ENCODE results near the gene MYH9. TPM values are rescaled to one million over a fixed set of nuclear protein-coding genes. Genes with fewer than 3 reads are reported as not detected.

Gene MYH9
- total and polyA plus RNA-seq, 2 experiments from 2014 or later: 140 to 188 TPM

DNA sequence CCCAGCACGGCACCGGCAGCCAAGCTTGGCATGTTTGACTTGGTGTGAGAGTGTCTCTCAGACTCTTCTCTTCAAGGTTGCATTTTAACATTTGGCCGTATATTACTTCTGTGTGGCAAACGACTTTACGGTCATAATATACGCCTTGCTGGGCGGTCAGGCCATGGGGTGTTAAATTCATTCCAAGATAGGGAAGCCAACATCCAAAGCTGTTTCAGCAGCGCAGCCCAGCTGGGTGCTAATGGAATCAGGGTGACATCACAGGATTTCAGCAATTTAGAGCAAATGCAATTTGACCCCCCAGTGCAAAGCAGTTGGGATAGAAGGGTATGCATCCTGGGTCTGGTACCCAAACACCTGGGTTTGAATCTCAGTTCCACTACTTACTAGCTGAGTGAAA lies 16.7 kb upstream of the MYH9 start:
- Histone ChIP-seq H3K36me3 (replicated peaks; ENCODE audit: insufficient read depth, low read depth) (no peaks in the 10 kb centered on the region), H3K4me3 (no peak overlapping the region), H2AFZ (no peak overlapping the region), H3K4me1 (ENCODE audit: insufficient read depth) (peaks cover under 1% of the 10 kb centered on the region), H3K79me2 (no peaks in the 10 kb centered on the region), H3K9me3 (ENCODE audit: low read depth) (no peaks in the 10 kb centered on the region), H3K9me2 (replicated peaks; ENCODE audit: insufficient read depth) (no peaks in the 10 kb centered on the region), H3K27ac (no peak overlapping the region), H4K20me1 (ENCODE audit: insufficient read depth, poor library complexity, severe bottlenecking) (no peaks in the 10 kb centered on the region), H3K27me3 (no peaks in the 10 kb centered on the region), H3K4me2 (no peak overlapping the region)
- no peak for DNase-seq (ENCODE audit: low spot score)
- 82% methylated on average over 8 of the region's 8 CpGs for WGBS (ENCODE audit: low lambda C conversion rate, missing lambda C conversion rate)
- TF ChIP-seq EZH2phosphoT487 (IDR thresholded peaks at IDR 0.05; ENCODE audit: low read depth, severe bottlenecking, unreplicated experiment) (no peak), EZH2 (IDR thresholded peaks at IDR 0.05; ENCODE audit: borderline replicate concordance) (no peak)
- TF ChIP-seq, protein P1, sequence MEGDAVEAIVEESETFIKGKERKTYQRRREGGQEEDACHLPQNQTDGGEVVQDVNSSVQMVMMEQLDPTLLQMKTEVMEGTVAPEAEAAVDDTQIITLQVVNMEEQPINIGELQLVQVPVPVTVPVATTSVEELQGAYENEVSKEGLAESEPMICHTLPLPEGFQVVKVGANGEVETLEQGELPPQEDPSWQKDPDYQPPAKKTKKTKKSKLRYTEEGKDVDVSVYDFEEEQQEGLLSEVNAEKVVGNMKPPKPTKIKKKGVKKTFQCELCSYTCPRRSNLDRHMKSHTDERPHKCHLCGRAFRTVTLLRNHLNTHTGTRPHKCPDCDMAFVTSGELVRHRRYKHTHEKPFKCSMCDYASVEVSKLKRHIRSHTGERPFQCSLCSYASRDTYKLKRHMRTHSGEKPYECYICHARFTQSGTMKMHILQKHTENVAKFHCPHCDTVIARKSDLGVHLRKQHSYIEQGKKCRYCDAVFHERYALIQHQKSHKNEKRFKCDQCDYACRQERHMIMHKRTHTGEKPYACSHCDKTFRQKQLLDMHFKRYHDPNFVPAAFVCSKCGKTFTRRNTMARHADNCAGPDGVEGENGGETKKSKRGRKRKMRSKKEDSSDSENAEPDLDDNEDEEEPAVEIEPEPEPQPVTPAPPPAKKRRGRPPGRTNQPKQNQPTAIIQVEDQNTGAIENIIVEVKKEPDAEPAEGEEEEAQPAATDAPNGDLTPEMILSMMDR (IDR thresholded peaks at IDR 0.05; ENCODE audit: poor library complexity): no peak

DNA sequence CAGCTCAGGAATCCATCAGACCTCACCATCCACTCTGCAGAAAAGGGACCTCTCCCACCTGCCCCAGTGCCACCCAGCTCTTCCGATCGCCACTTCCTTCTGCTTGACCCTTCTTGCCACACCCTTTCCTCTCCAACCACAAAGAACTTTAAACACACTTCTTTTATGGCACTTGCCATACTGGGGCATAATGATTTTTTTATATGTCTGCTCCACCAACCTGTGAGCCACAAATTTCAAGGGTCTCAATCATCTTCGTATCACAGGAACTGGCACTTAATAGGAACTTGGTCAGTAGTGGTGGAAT lies 11.7 kb upstream of the MYH9 start:
- TF ChIP-seq, protein P1 (IDR thresholded peaks at IDR 0.05; ENCODE audit: poor library complexity): no peak
- no peak for TF ChIP-seq EZH2 (IDR thresholded peaks at IDR 0.05; ENCODE audit: borderline replicate concordance)
- no peak for TF ChIP-seq EZH2phosphoT487 (IDR thresholded peaks at IDR 0.05; ENCODE audit: low read depth, severe bottlenecking, unreplicated experiment)
- H3K4me3 ChIP-seq: no peak overlapping the region
- H4K20me1 ChIP-seq (ENCODE audit: insufficient read depth, poor library complexity, severe bottlenecking): no peaks in the 10 kb centered on the region
- H3K4me2 ChIP-seq: no peak overlapping the region
- H3K9me3 ChIP-seq (ENCODE audit: low read depth): no peaks in the 10 kb centered on the region
- H3K36me3 ChIP-seq (replicated peaks; ENCODE audit: insufficient read depth, low read depth): no peaks in the 10 kb centered on the region
- DNase-seq (ENCODE audit: low spot score): no peak
- H3K4me1 ChIP-seq (ENCODE audit: insufficient read depth): peaks cover 29% of the 10 kb centered on the region
- peak overlapping the region; percentile 52 for H3K27ac ChIP-seq
- H3K27me3 ChIP-seq: no peaks in the 10 kb centered on the region
- 82% methylated on average over 3 of the region's 3 CpGs for WGBS (ENCODE audit: low lambda C conversion rate, missing lambda C conversion rate)
- H3K9me2 ChIP-seq (replicated peaks; ENCODE audit: insufficient read depth): no peaks in the 10 kb centered on the region
- H2AFZ ChIP-seq: no peak overlapping the region
- no peaks in the 10 kb centered on the region for H3K79me2 ChIP-seq

DNA sequence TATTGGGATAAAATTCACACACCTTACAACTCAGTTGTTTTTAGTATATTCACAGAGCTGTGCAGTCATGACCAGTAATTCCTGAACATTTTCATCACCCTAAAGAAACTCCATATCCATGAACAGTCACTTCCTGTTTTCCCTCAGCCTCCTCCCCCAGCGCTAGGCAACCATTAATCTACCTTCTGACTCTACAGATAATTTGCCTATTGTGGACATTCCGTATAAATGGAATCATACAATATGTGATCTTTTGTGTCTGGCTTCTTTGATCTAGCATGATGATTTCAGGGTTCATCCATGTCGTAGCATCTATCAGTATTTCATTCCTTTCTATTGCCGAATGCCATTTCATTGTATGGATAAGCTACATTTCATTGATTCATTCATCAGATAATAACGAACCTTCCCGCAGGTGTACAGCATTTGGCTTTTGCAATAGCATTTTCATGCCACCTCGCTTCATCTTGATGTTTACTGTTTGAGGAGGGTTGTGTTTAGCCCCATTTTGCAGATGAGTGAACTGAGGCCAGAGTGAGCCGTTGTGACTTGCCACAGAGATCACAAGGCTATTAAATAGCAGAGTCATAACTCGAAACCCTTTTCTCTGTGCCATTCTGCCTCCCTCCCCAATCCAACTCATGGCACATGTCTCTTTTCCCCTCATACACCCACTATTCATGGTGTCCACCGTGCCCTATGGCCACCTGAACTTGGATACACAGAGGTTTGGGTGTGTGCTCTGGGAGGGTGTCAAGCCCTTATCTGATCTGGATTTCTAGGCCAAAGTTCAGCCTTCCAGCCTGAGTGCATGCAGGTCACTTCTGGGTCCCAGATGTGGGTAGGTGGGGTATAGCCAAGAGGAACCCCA lies 11.1 kb upstream of the MYH9 start:
- DNase-seq (ENCODE audit: low spot score): no peak
- no peaks in the 10 kb centered on the region for H3K79me2 ChIP-seq
- H3K4me1 ChIP-seq (ENCODE audit: insufficient read depth): peaks cover 29% of the 10 kb centered on the region
- H4K20me1 ChIP-seq (ENCODE audit: insufficient read depth, poor library complexity, severe bottlenecking): no peaks in the 10 kb centered on the region
- no peak overlapping the region for H3K4me3 ChIP-seq
- no peaks in the 10 kb centered on the region for H3K36me3 ChIP-seq (replicated peaks; ENCODE audit: insufficient read depth, low read depth)
- no peaks in the 10 kb centered on the region for H3K27me3 ChIP-seq
- H3K9me2 ChIP-seq (replicated peaks; ENCODE audit: insufficient read depth): no peaks in the 10 kb centered on the region
- no peak overlapping the region for H3K4me2 ChIP-seq
- peak overlapping the region; percentile 52 for H3K27ac ChIP-seq
- H3K9me3 ChIP-seq (ENCODE audit: low read depth): no peaks in the 10 kb centered on the region
- no peak overlapping the region for H2AFZ ChIP-seq
- no peak for TF ChIP-seq EZH2 (IDR thresholded peaks at IDR 0.05; ENCODE audit: borderline replicate concordance)
- WGBS (ENCODE audit: low lambda C conversion rate, missing lambda C conversion rate): 88% methylated on average over 10 of the region's 10 CpGs

Measured in hepatocyte (in vitro differentiated cells).